Endothelial cell (in vitro differentiated cells): ENCODE data around the gene LRRC75A. TPM values are rescaled to one million over a fixed set of nuclear protein-coding genes. Genes with fewer than 3 reads are reported as not detected.

Source experiments
- DNase-seq: peaks from one replicate; pipeline ENCODE4 v3.0.0; 2021; ENCODE audit warnings: low spot score
- H3K27ac Mint-ChIP-seq: one replicate; pipeline ENCODE4 v1.8.0; 2021; ENCODE audit warnings: mixed read lengths, inconsistent platforms; ENCODE audit not compliant: unreplicated experiment
- H3K27me3 Mint-ChIP-seq: one replicate; pipeline ENCODE4 v1.8.0; 2021; ENCODE audit warnings: mild to moderate bottlenecking, moderate library complexity, mixed read lengths, inconsistent platforms; ENCODE audit not compliant: unreplicated experiment
- H3K36me3 Mint-ChIP-seq: one replicate; pipeline ENCODE4 v1.8.0; 2021; ENCODE audit warnings: mild to moderate bottlenecking, low read depth, mixed read lengths, inconsistent platforms; ENCODE audit not compliant: unreplicated experiment
- H3K4me1 Mint-ChIP-seq: one replicate; pipeline ENCODE4 v1.8.0; 2021; ENCODE audit warnings: mild to moderate bottlenecking, mixed read lengths, inconsistent platforms; ENCODE audit not compliant: unreplicated experiment
- H3K4me3 Mint-ChIP-seq: one replicate; pipeline ENCODE4 v1.8.0; 2021; ENCODE audit warnings: mild to moderate bottlenecking, mixed read lengths, inconsistent platforms; ENCODE audit not compliant: unreplicated experiment
- H3K9me3 Mint-ChIP-seq: one replicate; pipeline ENCODE4 v1.8.0; 2021; ENCODE audit warnings: mixed read lengths, inconsistent platforms; ENCODE audit not compliant: unreplicated experiment
- total RNA-seq: library from RNA; stranded (reverse); fragmentation: NEBNext Ultra II Directional; extraction: Animal tissue kit (Norgen Biotek cat#: 25700); gene quantifications from one replicate; pipeline ENCODE4 v1.2.1, GENCODE V29; 2021; ENCODE audit not compliant: unreplicated experiment
- TF ChIP-seq, protein P1 (sequence below): fragments of 200-600 bp; sonication (generic); IDR thresholded peaks from one replicate; pipeline ENCODE4 v1.5.0; 2021; ENCODE audit warnings: antibody characterized with exemption; ENCODE audit not compliant: unreplicated experiment

Gene LRRC75A
- total RNA-seq, 1 donor from 2014 or later = 0.95 TPM

DNA sequence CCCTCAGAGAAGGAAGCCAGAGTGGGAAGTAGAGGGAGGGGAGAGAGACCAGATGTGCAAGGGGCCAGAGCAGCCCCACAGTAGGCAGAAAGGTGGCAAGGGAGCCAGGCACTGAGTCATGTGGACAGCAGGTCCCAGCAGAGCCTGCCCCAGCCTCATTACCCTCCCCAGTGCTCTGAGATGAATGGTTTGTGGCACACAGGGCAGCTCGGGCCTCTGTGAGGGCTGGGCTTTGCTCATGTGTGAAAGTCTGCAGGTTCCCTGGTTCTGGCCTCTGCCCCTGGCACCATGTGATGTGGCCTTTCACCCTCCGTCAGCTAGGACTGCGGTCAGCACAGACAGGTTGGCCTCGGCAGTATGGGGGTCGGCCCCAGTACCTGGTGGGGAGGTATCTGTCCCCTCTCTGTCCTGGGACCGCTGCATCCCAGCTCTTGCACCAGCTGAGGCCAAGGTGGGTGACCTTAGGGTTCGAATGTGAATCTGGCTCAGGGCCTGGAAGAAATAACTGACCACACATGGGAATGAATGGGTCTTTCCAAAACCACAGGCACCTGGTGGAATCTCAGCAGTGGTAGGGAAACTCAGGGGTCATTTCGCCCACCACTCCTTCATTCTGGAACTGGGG lies 8.9 kb downstream of the LRRC75A start:
- Mint-ChIP-seq H3K36me3 (no peaks in the 10 kb centered on the region), H3K4me3 (no peak overlapping the region), H3K9me3 (no peaks in the 10 kb centered on the region), H3K27ac (no peak overlapping the region), H3K27me3 (peaks cover 5% of the 10 kb centered on the region), H3K4me1 (peaks cover 31% of the 10 kb centered on the region)
- no peak for DNase-seq
- TF ChIP-seq, protein P1, sequence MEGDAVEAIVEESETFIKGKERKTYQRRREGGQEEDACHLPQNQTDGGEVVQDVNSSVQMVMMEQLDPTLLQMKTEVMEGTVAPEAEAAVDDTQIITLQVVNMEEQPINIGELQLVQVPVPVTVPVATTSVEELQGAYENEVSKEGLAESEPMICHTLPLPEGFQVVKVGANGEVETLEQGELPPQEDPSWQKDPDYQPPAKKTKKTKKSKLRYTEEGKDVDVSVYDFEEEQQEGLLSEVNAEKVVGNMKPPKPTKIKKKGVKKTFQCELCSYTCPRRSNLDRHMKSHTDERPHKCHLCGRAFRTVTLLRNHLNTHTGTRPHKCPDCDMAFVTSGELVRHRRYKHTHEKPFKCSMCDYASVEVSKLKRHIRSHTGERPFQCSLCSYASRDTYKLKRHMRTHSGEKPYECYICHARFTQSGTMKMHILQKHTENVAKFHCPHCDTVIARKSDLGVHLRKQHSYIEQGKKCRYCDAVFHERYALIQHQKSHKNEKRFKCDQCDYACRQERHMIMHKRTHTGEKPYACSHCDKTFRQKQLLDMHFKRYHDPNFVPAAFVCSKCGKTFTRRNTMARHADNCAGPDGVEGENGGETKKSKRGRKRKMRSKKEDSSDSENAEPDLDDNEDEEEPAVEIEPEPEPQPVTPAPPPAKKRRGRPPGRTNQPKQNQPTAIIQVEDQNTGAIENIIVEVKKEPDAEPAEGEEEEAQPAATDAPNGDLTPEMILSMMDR = no peak

DNA sequence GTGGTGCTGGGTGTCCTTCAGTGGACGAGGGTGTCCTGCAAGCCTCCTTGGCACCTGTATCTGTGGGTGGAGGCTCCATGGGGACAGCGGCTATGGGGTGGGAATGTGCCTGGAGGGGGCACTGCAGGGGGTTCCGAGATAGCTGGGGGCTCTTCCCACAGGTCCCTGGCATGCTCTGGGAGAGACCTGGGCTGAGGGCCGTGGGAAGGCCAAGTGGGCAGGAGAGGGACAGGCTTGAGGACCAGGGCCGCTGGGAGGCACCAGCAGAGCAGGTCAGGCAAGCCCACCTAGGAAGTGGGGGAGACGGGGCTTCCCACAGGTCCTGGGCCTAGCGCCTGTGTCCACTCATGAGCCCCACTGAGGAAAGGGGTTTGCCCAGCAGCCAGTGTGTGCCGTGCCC lies 9.7 kb downstream of the LRRC75A start:
- Mint-ChIP-seq H3K36me3 (no peaks in the 10 kb centered on the region), H3K4me3 (no peak overlapping the region), H3K4me1 (peaks cover 27% of the 10 kb centered on the region), H3K27me3 (peaks cover 5% of the 10 kb centered on the region), H3K27ac (no peak overlapping the region), H3K9me3 (no peaks in the 10 kb centered on the region)
- DNase-seq = no peak
- TF ChIP-seq, protein P1 = no peak

DNA sequence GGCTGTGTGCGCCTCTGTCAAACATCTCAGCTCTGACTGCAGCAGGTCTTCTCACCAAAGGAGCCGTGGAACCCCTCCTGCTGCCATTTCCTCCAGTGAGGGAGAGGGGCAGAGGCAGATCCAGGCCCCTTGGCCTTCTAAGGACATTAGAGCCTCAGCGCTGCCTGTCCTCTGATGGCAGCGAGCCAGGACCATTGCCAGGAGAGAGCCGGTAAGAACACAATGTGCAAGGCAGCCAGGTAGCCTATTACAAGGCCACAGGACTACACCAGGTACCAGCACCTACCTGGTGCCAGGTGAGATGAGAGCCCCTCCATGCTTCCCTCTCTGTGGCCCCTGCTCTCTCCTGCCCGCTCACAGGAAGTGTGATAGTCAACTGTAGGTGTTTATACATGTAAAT lies 11.0 kb downstream of the LRRC75A start:
- TF ChIP-seq, protein P1 = no peak
- Mint-ChIP-seq H3K9me3 (no peaks in the 10 kb centered on the region), H3K4me1 (peaks cover 16% of the 10 kb centered on the region), H3K4me3 (no peak overlapping the region), H3K36me3 (no peaks in the 10 kb centered on the region), H3K27me3 (peaks cover 4% of the 10 kb centered on the region), H3K27ac (no peak overlapping the region)
- DNase-seq = no peak

DNA sequence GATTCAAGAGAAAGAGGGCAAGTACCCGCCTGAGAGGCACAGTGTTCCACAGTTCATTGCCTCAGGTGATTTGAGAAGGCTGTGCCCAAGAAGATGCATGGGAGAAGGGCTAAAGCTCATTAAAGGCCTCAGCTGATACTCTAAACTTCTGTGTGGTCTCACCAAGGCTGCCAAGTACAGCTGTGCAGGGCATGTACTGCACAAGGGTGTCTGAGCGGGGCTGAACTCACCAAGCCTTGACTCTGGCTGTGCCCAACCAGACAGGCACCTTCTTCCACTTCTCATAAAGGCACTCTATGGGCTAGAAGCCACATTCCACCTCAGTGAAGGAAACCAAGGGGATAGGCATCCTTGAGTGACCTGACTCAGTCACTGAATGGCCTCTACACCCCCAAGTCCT lies 12.7 kb downstream of the LRRC75A start:
- Mint-ChIP-seq H3K4me3 (no peak overlapping the region), H3K27me3 (peaks cover 5% of the 10 kb centered on the region), H3K4me1 (peaks cover 2% of the 10 kb centered on the region), H3K36me3 (no peaks in the 10 kb centered on the region), H3K27ac (no peak overlapping the region), H3K9me3 (no peaks in the 10 kb centered on the region)
- no peak for DNase-seq
- TF ChIP-seq, protein P1 = no peak

DNA sequence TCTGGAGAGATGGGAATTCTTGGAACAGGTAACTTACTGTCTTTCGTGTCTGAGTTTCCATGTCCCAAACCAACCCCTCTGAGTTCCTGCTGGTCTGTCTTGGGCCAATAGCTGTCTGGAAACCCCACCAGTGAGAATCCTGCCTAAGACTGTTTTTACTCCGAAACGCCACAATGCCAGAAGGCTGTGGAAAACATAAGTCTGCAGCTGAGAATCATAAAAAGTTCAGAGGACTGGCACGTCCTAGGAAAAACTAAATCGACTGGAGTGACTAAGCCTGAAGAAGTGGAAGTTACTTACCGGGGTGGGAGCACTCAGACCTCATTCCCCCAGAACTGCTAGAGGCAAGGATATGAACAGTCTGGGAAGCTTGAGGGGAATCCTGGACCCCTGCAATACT lies 13.3 kb downstream of the LRRC75A start:
- no peaks in the 10 kb centered on the region for H3K36me3 Mint-ChIP-seq
- H3K4me1 Mint-ChIP-seq = no peaks in the 10 kb centered on the region
- no peaks in the 10 kb centered on the region for H3K9me3 Mint-ChIP-seq
- TF ChIP-seq, protein P1 = no peak
- peaks cover 5% of the 10 kb centered on the region for H3K27me3 Mint-ChIP-seq
- H3K4me3 Mint-ChIP-seq = no peak overlapping the region
- H3K27ac Mint-ChIP-seq = no peak overlapping the region
- DNase-seq = no peak
